GM12865 (cell line): ENCODE measurements around the gene OR10V1.

Experiments used
- DNase-seq: peaks from one replicate; pipeline ENCODE4 v3.0.0; 2010; ENCODE audit warnings: low read depth
- H3K4me3 ChIP-seq: 2 replicates; pipeline ENCODE4 v1.5.1; 2011; ENCODE audit warnings: mild to moderate bottlenecking, low read depth, low read length, control low read depth
- CTCF ChIP-seq: IDR thresholded peaks from 2 replicates; pipeline ENCODE4 v1.5.1; 2011; ENCODE audit warnings: low read length, control low read depth, low read depth, inconsistent platforms; ENCODE audit not compliant: insufficient read depth; ENCODE audit errors: missing control alignments

The OR10V1 gene

GRCh38 chr11:59729834-59730233 is 16.2 kb upstream of the OR10V1 start:
- no peak for DNase-seq
- TF ChIP-seq CTCF, result no peak
- H3K4me3 ChIP-seq, result no peak overlapping the region

- no peak for TF ChIP-seq CTCF
- H3K4me3 ChIP-seq, result no peak overlapping the region
- no peak for DNase-seq
Observed at GRCh38 chr11:59728913-59729312, 15.3 kb upstream of the OR10V1 start.

- DNase-seq, result no peak
- H3K4me3 ChIP-seq, result no peak overlapping the region
- no peak for TF ChIP-seq CTCF
Observed at GRCh38 chr11:59728154-59728553, 14.5 kb upstream of the OR10V1 start.

- TF ChIP-seq CTCF, result no peak
- H3K4me3 ChIP-seq, result no peak overlapping the region
- no peak for DNase-seq
Observed at GRCh38 chr11:59727426-59727825, 13.8 kb upstream of the OR10V1 start.

- no peak for DNase-seq
- H3K4me3 ChIP-seq, result no peak overlapping the region
- no peak for TF ChIP-seq CTCF
Observed at GRCh38 chr11:59724066-59724465, 10.4 kb upstream of the OR10V1 start.

GRCh38 chr11:59719556-59719955 is 5.9 kb upstream of the OR10V1 start:
- no peak overlapping the region for H3K4me3 ChIP-seq
- no peak for TF ChIP-seq CTCF
- no peak for DNase-seq

GRCh38 chr11:59716051-59716450 is 2.4 kb upstream of the OR10V1 start:
- no peak for DNase-seq
- no peak for TF ChIP-seq CTCF
- H3K4me3 ChIP-seq, result no peak overlapping the region
